Panc1 (cell line): ENCODE measurements around the gene C1QTNF12. TPM values are rescaled to one million over a fixed set of nuclear protein-coding genes. Genes with fewer than 3 reads are reported as not detected.

ENCODE experiments used
- ATAC-seq: fragments of 200-7000 bp; cut with Tn5 transposase; 2 replicates; pipeline ENCODE4 v1.9.1; 2020; ENCODE audit warnings: mild to moderate bottlenecking, moderate library complexity
- BruUV-seq: library from RNA; stranded (reverse); fragments of 400-500 nt; replicated peaks from 2 replicates; lab custom pipeline; 2021; lab: Mats Ljungman, UMichigan
- CTCF ChIA-PET: fragments of 300-600 bp; sonication (Branson Sonifier 250); formaldehyde crosslinking; loops from one replicate; lab custom pipeline; 2022; ENCODE audit warnings: antibody characterized with exemption; lab: Charles Lee
- POLR2A ChIA-PET: fragments of 300-600 bp; sonication (Branson Sonifier 250); formaldehyde crosslinking; loops from one replicate; lab custom pipeline; 2022; ENCODE audit warnings: antibody characterized with exemption; lab: Charles Lee
- DNase-seq: peaks from one replicate; pipeline ENCODE4 v3.0.0-alpha.2; 2010; ENCODE audit warnings: low read depth, low spot score
- H3K27ac ChIP-seq: 2 replicates; pipeline ENCODE4 v1.5.1; 2011; ENCODE audit warnings: mild to moderate bottlenecking, low read length, inconsistent platforms
- H3K27me3 ChIP-seq: fragments of 200-500 bp; sonication (Bioruptor generic); 2 replicates; pipeline ENCODE4 v1.6.0; 2014; ENCODE audit warnings: low read length, inconsistent platforms; ENCODE audit not compliant: control insufficient read depth, insufficient read depth
- H3K36me3 ChIP-seq: fragments of 200-500 bp; sonication (Bioruptor generic); 2 replicates; pipeline ENCODE4 v1.5.1; 2014; ENCODE audit warnings: inconsistent platforms, mild to moderate bottlenecking, low read length, moderate library complexity; ENCODE audit not compliant: control insufficient read depth, insufficient read depth
- H3K4me1 ChIP-seq: 2 replicates; pipeline ENCODE4 v1.5.1; 2011; ENCODE audit warnings: inconsistent platforms, mild to moderate bottlenecking, low read length, moderate library complexity; ENCODE audit not compliant: control insufficient read depth, insufficient read depth
- H3K4me3 ChIP-seq, 2 experiments: 2 replicates each; pipeline ENCODE4 v1.5.1; 2011 to 2012; ENCODE audit warnings: low read depth in 2 of 2, low read length in 2 of 2, mild to moderate bottlenecking in 2 of 2, inconsistent platforms in 1 of 2, moderate library complexity in 1 of 2
- H3K9me3 ChIP-seq: fragments of 200-500 bp; sonication (Bioruptor generic); 2 replicates; pipeline ENCODE4 v1.5.1; 2014; ENCODE audit warnings: low read depth, mild to moderate bottlenecking, inconsistent platforms, low read length, moderate library complexity; ENCODE audit not compliant: control insufficient read depth, insufficient read depth
- CTCF ChIP-seq: fragments of 450-650 bp; IDR thresholded peaks from 2 replicates; pipeline ENCODE4 v1.5.1; 2017; ENCODE audit warnings: mild to moderate bottlenecking
- POLR2AphosphoS5 ChIP-seq: IDR thresholded peaks from 2 replicates; pipeline ENCODE4 v1.6.1; 2012; ENCODE audit warnings: mild to moderate bottlenecking, low read depth, low read length, moderate library complexity
- REST ChIP-seq, 2 experiments: IDR thresholded peaks; 2 replicates each; pipeline ENCODE4 v1.6.1; 2011 to 2012; ENCODE audit warnings: low read depth in 2 of 2, control low read depth in 1 of 2, low read length in 1 of 2, mild to moderate bottlenecking in 1 of 2, moderate library complexity in 1 of 2; ENCODE audit not compliant: insufficient read depth in 1 of 2
- SIN3A ChIP-seq: IDR thresholded peaks from 2 replicates; pipeline ENCODE4 v1.6.1; 2012; ENCODE audit warnings: low read depth, mild to moderate bottlenecking, low read length, moderate library complexity, borderline replicate concordance; ENCODE audit not compliant: insufficient read depth
- TCF7L2 ChIP-seq: IDR thresholded peaks from 2 replicates; pipeline ENCODE4 v1.6.1; 2011; ENCODE audit warnings: mild to moderate bottlenecking, low read depth, low read length, inconsistent platforms
- in situ Hi-C: cut with HindIII; loops from 2 replicates; pipeline ENCODE4 v1.10.0; 2016; ENCODE audit warnings: low sequenced_read_pairs, low pct_unique_long_range_greater_than_20kb
- intact Hi-C: fragments of 100-400 bp; cut with micrococcal nuclease; formaldehyde crosslinking; loops from one replicate; pipeline ENCODE4 v1.10.0; 2022; ENCODE audit not compliant: unreplicated experiment
- total RNA-seq: library from RNA; stranded (reverse); gene quantifications from one replicate; pipeline ENCODE4 v1.2.1, GENCODE V29; 2021; ENCODE audit not compliant: unreplicated experiment

Gene C1QTNF12
- total RNA-seq, 1 experiment from 2014 or later = 41.4 TPM

GRCh38 chr1:1292851-1293250, 46.3 kb upstream of the C1QTNF12 start:
- H3K36me3 ChIP-seq = no peaks in the 10 kb centered on the region
- ATAC-seq (no peak), DNase-seq (no peak)
- no peaks in the 10 kb centered on the region for H3K9me3 ChIP-seq
- BruUV-seq = no TSS peak
- in situ Hi-C loops (no loop called here), intact Hi-C loops (no loop called here)
- ChIA-PET CTCF (no interaction called here), POLR2A (no interaction called here)
- TF ChIP-seq TCF7L2 (no peak), REST (IDR thresholded peaks at IDR 0.05; ENCODE audit: insufficient read depth in 1 of 2, low read depth in 2 of 2, low read length in 1 of 2) (no peak), POLR2AphosphoS5 (no peak), SIN3A (no peak)
- peaks cover 12% of the 10 kb centered on the region for H3K4me1 ChIP-seq
- no peak overlapping the region for H3K27ac ChIP-seq
- no peaks in the 10 kb centered on the region for H3K27me3 ChIP-seq
- no peak overlapping the region for H3K4me3 ChIP-seq

GRCh38 chr1:1292442-1292779, 45.9 kb upstream of the C1QTNF12 start:
- ATAC-seq = no peak
- H3K27ac ChIP-seq = no peak overlapping the region
- DNase-seq = no peak
- H3K4me3 ChIP-seq = no peak overlapping the region
- ChIA-PET CTCF (interaction anchor here (0.7 to 1.1 kb wide), 3 partner anchors 8 to 279 kb away, joined by 3 to 8 read pairs (median 3); partner anchors contain the start of gene ISG15), POLR2A (no interaction called here)
- no TSS peak for BruUV-seq
- H3K36me3 ChIP-seq = no peaks in the 10 kb centered on the region
- TF ChIP-seq TCF7L2 = no peak
- no peak for TF ChIP-seq REST (IDR thresholded peaks at IDR 0.05; ENCODE audit: insufficient read depth in 1 of 2, low read depth in 2 of 2, low read length in 1 of 2)
- TF ChIP-seq POLR2AphosphoS5 = no peak
- TF ChIP-seq CTCF = no peak
- TF ChIP-seq SIN3A = no peak
- H3K27me3 ChIP-seq = no peaks in the 10 kb centered on the region
- peaks cover 12% of the 10 kb centered on the region for H3K4me1 ChIP-seq
- no peaks in the 10 kb centered on the region for H3K9me3 ChIP-seq
- intact Hi-C loops (no loop called here), in situ Hi-C loops (no loop called here)
